Measurements from ENCODE around the gene ANAPC7.
"Not testable (repeated sequence)": the region's sequence is repeated elsewhere in the genome, so short reads cannot be mapped to it uniquely, and the experiment has no call there.

ANAPC7 gene

DNA sequence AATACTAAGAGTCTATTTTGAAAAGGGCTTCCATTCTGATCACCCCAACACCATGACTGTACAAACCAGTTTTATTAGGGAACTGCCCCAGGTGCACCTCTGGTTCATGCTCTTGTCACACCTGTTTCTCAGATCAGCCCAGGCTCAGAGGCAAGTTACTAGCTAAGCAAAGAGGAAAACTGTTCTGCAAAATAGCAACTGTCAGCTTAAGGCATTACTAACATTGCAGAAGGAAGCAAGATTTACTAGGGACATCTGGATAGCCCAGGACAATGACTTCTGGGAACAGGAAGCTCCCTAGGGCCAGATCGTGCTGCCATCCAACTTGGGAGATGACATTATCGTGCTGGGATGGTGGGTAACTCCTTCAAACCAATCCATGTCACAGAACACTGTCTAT lies 30.1 kb downstream of the ANAPC7 start:
- no peak for DNase-seq

DNA sequence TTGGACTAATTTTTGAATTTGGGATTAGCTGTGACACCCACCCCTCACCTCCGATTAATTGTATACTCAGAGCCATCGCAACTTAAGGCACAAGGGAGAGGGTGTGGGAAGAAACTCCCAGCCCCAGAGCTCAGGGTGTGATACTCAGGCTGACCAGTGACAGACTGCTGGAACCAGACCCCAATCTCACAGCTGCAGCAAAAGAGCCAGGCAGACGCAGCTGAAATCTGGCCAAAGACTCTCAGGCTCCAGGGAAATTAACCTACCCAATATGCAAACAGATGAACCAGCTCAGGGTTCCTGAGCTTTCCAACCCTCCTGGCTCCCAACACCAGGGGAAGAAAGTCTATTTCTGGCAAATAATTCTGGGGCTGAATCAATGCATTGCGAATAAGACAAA lies 30.5 kb downstream of the ANAPC7 start:
- DNase-seq: no peak

DNA sequence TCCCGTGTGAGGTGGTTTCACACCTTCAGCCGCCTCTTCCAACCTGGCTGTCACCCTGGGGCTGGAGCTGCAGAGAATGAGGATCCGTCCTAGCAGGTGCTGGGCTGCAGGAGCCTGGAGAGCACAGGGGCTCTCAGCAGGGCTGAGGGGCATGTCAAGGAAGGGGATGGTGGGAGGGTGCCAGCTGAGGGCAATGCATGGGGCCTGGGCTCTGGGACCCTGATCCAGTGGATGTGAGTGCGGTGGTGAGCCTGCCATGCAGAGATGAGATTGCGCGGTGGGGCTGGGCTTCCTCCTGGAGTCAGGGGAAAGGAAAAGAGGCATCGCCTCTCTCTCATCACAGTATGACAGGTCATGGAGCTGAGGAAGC lies 31.5 kb downstream of the ANAPC7 start:
- no peak for DNase-seq

DNA sequence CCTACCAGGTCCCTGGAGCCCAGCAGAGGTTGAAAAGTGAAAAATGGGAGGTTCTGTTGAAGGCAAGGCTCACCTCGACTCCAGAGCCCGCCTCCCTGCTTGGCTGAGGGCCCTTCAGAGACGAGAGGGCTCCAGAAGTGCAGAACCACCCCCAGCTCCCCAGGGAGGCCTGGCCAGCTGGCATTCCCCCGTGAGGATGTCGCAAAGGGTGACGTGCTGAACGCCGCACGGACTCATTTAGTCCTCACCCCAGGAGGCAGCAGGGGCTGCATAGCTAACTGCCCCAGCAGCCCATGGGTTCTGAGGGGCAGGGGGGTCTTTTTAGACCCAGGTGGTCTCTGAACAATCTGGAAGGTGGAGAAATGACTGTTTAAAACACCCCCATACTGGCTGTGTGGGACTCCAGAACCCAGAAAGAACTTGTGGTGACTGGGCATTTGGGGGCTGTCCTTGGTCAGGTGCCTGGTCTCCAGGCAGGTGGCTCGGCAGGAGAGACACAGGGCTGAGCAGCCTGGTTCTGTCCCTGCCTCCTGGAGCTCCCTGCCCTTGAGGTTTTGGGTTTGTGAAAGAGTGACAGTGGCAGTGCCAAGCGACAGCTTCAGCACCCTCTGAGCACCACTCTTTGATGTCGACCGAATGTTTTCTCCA lies 32.0 kb downstream of the ANAPC7 start:
- no peak for DNase-seq

DNA sequence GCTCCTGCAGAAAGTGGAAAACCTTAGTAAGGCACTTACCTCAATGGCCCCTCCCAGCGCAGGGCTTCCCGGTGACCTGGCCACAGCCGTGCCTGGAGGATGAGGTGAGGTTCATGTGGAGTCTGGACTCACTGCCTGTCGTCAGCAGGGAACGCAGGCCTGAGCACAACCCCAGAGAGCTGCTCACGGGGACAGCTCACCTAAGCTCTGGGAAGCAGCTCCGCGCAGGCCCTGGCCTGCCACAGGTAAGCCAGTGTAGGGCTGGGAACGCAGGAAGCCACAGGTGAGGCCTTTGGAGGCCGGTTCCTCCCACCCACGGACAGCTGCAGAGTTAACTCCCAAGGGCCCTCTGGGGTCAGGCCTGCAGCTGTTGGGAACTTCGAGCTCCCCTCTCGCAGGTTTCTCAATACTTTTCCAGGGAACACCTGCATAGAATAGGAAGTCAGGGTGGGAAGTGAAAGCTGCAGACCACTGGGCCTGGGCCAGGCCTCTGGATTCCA lies 32.7 kb downstream of the ANAPC7 start:
- DNase-seq: no peak

DNA sequence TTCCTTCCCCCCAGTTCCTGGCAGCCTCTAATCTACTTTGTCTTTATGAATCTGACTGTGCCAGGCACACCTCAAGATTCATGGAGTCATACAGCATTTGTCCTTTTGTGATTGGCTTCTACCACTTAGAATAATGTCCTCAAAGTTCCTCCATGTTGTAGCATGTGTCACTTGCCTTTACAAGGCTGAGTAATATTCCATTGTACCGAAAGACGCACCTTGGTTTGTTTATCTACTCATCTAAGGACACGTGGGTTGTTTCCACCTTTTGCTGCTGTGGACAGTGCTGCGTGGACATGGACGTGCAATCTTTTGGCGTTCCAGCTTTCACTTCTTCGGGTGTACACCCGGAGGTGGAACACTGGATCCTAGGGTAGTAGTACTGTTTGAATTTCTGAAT lies 33.5 kb downstream of the ANAPC7 start:
- DNase-seq: no peak

DNA sequence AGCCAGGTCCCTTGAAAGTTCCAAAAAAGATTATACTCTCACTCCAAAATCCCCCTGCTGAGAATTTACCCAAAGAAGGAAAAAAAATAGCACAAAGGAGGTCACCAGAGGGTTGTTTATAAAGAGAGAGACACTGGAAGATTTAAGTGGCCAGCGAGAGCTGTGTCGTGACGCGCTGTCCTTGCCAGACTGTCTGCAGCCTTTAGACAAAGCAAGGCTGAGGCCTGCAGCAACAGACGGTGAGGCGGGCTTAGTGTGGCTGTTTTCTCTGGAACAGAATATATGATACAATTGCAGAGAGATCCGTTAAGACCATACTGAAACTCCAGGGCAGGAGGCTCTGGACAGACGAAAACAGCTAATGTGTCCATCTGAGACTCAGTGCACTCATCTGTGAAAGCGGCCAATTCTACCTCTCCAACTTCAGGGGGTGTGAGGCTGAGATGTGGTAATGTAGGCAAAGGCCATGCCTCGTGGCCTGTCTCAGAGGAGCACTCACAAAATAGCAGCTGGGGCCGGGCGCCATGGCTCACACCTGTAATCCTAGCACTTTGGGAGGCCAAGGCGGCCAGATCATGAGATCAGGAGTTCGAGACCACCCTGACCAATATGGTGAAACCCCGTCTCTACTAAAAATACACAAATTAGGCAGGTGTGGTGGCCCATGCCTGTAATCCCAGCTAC lies 36.2 kb downstream of the ANAPC7 start:
- DNase-seq: no peak

DNA sequence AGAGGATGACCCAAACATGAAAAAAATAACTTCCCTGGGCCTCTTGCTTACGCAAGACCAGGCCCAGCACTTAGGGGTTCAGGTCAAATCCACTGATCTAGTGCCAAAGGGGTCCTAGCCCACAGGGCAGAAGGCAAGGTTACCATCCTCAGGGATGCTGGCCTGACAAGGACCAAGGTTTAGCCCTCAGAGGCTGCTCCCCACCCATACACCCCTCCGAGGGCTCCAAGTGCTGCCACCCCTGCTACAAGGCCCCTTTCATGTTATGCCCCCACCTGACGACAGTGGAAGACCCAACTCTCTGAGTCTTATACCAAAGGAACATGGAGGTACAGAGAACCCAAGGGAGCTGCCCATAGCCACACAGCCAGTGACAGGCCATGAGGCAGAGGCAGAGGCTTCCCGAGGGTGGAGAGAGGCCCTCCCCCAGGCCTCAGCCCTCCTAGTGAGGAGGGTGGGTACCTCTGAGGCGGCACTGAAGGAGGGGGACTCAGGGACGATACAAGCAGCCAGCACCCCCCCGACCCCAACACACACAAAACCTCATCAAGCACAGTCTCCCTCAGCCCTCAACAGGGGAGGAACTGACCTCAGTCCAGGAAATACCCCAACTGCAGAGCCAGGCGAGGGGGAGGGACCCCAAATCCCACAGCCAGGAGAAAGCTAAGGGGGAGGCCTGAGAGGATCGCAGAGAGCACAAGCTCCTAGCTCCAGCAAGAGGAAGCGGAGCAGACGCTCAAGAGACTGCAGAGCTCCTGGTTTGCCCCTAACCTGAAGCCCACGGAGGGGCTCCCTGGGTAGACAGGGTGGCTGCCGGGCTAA lies 37.0 kb downstream of the ANAPC7 start:
- no peak for DNase-seq

DNA sequence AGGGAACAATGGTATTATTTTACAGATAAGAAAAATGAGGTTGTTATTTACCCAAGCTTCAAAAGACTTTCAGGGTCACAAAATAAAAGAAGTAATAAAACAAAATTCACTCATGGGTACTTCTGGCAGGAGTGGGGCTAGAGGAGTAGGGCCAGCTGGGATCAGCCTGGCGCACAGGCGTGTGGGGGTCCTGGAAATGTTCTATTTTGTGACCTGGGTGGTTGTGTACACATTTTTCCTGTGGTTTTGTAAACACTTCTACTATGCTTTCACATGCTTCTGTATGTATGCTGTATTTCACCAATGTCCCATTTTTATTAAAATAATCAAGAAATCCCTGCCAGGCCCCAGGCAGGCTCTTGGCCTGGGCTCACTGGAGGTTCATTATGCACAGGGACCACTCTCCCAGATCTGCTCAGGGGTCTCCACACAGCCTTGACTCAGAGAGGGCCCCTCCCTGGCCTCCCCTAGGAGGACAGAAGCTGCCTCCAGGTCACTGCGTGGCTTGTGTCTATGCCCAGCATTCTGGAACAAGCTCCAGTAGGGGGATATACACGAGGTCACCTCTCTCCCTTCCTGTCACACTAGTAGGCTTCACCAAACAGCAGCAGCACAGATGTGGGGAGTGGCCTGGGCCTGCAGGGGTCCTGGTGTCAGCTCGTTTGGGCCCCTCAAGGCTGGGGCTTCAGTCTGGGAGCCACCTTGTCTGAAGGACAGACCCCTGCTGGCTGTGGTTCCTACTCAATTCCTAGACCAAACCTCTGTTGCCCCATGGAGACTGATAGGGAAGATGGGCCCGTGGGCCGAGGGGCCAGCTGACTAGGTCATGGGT lies 37.8 kb downstream of the ANAPC7 start:
- DNase-seq: no peak

DNA sequence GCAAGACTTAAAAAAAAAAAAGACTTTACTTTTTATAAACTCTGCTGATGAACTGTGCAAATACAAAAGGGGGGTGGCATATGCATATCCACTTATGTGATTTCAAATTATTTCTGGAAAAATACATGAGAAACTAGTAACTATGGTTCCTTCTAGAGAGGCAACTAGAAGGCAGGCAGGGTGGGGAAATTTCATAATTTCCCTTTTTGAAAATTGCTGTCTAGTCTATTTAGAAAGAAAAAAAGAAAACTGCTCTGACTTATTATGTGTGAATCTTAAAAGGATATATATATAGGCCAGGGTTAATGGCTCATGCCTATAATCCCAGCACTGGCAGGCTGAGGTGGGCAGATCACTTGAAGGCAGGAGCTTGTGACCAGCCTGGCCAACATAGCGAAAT lies 42.3 kb downstream of the ANAPC7 start:
- DNase-seq: no peak

DNA sequence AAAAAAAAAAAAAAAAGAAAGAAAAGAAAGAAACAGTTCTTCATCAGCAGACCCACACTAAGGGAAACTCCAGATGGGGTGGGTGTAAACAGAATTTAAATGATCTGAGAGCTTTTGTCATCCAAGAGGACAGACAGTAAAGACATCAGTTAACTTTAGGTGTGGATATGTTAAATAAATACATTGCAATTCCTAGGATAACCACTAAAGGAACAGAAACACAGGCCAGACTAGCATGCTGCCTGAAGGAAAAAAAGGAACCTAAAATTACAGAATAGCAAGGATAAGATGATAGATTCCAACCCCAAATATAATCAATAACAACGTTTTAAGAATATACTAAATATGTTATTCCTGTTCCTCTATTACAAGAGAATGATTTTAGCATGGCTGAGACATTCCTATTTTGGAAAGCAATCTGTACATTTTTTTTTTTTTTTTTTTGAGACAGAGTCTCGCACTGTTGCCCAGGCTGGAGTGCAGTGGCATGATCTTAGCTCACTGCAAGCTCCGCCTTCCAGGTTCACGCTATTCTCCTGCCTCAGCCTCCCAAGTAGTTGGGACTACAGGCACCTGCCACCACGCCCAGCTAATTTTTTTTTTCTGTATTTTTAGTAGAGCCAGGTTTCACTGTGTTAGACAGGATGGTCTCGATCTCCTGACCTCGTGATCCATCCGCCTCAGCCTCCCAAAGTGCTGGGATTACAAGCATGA lies 45.0 kb downstream of the ANAPC7 start:
- DNase-seq: not testable (repeated sequence)

DNA sequence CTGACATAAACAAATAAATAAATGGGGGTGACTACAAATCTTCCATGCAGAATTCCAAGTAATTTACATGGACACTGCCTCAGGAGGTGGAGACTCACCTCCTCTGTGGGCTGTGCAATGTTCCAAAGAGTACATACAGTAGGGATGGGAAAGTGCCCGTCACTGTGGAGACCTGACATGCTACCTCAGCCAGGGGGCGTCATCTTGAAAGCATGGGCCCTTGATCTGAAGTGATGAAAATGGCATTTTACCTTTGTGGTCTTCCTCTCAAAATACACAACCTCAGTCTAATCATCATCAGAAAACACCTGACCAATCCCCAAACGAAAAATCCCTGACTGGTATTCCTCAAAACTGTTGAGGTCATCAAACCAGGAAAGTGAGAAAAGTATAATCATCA lies 48.4 kb downstream of the ANAPC7 start:
- DNase-seq: peak in 1 of 6 experiments; percentile 3

DNA sequence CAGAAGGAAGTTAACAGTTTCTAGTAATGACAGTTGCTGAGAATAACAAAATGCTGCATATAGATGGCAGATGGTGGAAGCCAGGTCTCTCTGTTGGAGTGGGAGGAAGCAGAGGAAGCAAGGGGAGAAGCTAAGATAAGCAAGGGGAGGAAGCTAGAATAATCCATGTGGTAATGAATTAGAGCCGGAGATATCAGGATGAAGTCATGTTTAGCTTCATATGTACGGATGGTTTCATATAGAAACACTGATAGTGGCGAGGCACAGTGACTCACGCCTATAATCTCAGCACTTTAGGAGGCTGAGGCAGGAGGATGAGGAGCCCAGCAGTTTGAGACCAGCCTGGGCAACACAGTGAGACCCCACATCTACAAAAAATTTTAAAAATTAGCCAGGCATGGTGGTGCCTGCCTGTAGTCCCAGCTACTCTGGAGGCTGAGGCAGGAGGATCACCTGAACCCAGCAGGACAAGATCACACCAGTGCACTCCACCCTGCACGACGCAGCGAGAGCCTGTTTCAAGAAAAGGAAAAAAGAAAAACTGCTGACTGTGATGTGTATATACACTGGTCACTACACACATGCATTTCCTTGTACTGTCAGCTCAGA lies 49.2 kb downstream of the ANAPC7 start:
- DNase-seq: no peak

DNA sequence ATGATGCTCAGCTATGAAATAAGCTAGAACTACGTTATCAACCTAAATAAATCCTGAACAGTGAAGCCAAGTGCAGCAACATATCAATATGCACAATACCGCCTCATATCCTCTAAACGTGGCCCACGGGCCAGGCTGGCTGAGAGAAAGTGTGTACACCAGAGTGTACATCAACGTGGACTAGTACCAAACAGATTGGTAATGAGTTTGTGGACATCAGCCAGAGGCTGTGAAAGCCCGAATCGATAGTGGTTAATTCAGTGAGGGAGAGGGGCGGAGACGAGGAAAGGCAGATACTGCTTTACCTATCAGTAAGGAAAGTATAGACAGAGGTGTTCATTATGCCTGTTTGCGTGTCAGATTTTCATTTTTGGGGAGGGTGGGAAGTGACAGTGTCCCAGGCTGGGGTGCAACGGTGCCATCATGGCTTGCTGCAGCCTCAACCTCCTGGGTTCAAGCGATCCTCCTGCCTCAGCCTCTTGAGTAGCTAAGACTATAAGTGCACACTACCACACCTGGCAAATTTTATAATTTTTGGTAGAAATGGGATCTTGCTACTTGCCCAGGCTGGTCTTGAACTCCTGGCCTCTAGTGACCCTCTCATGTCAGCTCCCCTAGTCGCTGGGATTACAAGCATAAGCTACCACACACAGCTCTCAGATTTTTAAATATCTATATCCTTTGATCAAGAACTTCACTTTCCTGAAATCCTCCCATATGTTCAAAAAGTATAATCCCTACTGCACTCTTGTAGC lies 50.1 kb downstream of the ANAPC7 start:
- no peak for DNase-seq

DNA sequence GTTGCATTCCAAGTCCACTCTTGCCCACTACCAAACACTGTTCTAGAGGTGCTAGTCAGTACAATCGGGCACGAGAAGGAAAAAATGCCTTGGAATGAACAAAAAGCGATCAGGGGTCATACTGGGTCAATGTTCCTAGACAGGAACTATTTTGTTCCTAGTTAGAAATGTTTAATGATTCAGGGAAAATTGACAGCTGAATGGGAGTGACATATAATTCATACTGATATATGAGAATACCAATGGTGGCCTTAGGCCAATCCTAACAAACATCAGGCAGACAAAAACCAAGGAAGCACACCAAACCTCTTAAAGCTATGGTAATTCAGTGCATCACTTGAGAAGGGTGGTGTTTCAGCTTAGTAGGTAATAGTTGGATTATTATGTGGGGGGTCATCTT lies 51.1 kb downstream of the ANAPC7 start:
- no peak for DNase-seq

DNA sequence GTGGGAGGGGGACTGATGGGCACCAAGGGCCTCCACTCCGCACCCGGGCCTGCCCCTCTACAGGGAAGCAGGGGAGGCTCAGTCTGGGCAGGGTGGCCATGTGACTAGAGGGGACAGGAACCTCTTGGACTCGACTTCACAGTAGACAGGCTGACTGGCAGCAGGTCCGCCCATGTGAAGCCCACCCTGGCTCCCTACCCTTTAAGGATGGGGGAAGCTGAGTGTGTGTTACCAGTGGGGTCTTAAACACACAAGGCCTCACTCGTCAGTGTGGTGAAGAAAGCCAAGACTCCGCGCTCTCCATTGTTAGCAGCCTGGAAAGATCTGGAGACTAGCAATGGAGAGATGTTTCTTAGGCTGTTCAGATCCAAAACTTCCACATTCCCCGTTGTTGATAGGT lies 52.4 kb downstream of the ANAPC7 start:
- DNase-seq: no peak

DNA sequence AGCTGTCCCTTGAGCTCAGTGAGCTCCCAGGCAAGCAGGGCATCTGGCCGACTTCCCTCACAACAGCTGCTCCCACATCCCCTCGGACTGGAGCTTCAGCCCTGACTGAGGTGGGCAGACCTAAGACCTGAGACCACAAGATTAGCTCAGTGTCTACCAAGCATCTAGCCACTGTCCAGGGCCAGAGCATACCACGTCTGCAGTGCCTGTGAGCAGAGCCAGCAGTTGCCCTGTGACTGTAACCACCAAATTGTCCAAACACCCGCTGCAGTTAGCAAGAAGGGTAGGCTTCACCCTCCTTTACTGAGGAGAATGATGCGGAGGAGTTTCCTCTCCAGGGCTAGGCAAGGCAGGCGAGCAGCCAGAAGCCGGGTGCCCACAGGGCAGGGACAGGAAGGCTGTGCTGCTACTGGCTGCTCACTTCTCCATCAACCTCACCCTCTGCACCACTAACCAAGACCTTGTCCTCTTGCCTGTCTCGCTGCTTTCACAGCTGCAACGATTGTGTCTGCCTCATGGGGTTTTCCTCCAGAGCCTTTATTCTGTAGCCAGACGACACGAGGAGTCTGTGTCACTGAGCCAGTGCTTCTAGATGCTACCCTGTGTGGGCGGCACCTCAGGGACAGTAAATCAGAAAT lies 53.9 kb downstream of the ANAPC7 start:
- peak; percentile 35 to 66 (median 53) for DNase-seq

DNA sequence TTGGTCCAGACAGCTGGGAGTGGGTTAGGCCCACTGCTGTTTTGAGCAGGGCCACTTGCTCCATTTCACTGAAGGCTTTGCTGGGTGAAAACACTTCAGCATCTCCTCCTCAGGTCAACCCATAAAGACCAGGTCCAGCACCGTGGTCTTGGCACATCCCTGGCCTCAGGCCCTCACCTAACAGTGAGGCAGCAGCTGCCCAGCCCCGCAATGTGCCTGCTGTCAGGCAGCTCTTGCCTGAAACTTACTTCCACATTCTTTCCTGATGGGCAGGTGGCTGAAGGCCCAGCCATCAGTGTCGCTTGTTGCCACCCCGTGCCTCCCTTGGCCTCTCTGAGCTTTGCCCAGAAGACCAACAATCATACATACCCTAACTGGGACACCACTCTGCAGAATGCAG lies 54.4 kb downstream of the ANAPC7 start:
- no peak for DNase-seq

DNA sequence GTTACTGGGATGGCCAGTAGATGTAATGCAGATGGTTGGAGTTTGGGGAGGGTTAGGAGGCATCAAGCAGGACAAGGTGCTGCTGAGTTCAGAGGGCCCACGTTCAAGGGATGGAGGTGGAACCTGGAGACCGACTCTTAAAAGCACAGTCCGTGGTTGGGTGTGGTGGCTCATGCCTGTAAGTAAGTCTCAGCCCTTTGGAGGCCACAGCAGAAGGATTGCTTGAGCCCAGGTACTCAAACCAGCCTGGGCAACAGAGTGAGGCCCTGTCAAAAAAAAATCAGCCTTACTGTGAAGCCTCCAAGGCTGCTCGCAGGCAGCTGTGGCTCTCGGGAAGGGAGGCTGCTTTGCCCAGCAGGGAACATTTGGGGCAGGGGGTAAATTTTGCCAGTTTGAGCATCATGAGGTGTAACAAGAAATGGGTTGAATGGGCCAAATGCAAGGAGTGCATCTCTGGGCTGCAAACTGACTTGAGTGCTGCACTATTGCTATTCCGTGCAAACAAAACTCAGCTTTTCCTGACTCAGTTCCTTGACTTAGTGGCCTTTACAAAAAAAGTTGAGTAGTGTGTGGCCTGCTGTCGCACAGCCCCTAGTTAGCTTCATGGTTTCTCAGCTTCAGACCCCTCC lies 55.0 kb downstream of the ANAPC7 start:
- no peak for DNase-seq

DNA sequence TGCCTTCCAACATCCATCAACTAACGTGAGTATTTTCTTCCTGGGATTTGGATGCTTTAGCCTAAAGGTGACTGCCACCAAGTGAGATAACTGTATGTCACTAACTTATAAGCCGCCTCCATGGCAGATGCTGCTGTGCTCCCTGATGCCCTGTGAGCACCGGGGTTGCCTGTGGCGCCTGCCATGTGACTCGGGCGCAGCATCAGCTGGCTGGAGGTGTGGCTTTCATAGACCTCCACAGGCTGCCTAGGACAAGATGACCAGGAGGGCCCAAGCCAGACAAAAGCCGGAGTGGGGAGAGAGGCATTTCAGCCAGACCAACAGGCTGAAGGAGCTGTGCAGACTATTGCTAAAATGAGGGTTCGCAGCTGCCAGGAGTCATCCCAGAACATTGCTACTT lies 55.7 kb downstream of the ANAPC7 start:
- DNase-seq: no peak

Measured in stimulated activated naive CD4-positive, alpha-beta T cell (primary cell).